Ishikawa (cell line): ENCODE data around the gene BCKDHA.

ENCODE experiments used
- CEBPB ChIP-seq: IDR thresholded peaks from 2 replicates; pipeline ENCODE4 v1.6.1; 2012
- CREB1 ChIP-seq: IDR thresholded peaks from 2 replicates; pipeline ENCODE4 v1.6.1; 2012; ENCODE audit warnings: low read depth
- EGR1 ChIP-seq: IDR thresholded peaks from 2 replicates; pipeline ENCODE4 v1.6.1; 2012
- EP300 ChIP-seq: IDR thresholded peaks from 2 replicates; pipeline ENCODE4 v1.6.1; 2012; ENCODE audit warnings: borderline replicate concordance
- FOXM1 ChIP-seq: IDR thresholded peaks from 2 replicates; pipeline ENCODE4 v1.6.1; 2012; ENCODE audit warnings: low read depth, borderline replicate concordance
- NFIC ChIP-seq: IDR thresholded peaks from 2 replicates; pipeline ENCODE4 v1.6.1; 2012
- RAD21 ChIP-seq: IDR thresholded peaks from 2 replicates; pipeline ENCODE4 v1.6.1; 2012; ENCODE audit warnings: low read depth
- TAF1 ChIP-seq: IDR thresholded peaks from 2 replicates; pipeline ENCODE4 v1.6.1; 2012; ENCODE audit warnings: low read depth, mild to moderate bottlenecking
- TCF12 ChIP-seq: IDR thresholded peaks from 2 replicates; pipeline ENCODE4 v1.6.1; 2012; ENCODE audit warnings: low read depth
- TEAD4 ChIP-seq: IDR thresholded peaks from 2 replicates; pipeline ENCODE4 v1.6.1; 2012
- YY1 ChIP-seq: IDR thresholded peaks from 2 replicates; pipeline ENCODE4 v1.6.1; 2012; ENCODE audit warnings: low read depth
- ZBTB7A ChIP-seq: IDR thresholded peaks from 2 replicates; pipeline ENCODE4 v1.6.1; 2012; ENCODE audit warnings: low read depth
- TF ChIP-seq, protein P1 (sequence below): IDR thresholded peaks from 2 replicates; pipeline ENCODE4 v1.6.1; 2012
- TF ChIP-seq, protein P2 (sequence below): IDR thresholded peaks from 2 replicates; pipeline ENCODE4 v1.6.1; 2012
- TF ChIP-seq, protein P3 (sequence below): IDR thresholded peaks from 2 replicates; pipeline ENCODE4 v1.6.1; 2012; ENCODE audit warnings: low read depth, mild to moderate bottlenecking

The BCKDHA gene

DNA sequence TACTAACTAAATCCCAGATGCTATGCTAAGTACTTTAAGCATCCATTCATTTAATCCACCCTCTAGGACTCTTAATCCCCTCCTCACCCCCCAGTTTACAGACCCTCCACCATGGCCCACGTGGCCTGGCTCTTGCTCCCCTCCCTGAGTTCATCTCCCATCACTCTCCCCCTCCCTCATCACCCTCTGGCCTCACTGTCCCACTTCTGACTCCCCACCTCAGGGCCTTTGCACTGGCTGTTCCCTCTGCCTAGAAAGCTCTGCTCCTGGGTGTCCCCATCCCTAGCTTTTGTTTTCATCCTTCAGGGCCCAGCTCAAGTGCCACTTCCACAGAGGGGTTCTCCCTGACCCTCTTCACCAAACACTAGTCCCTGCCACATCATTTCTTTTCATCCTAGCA is 37.9 kb upstream of the BCKDHA start:
- TF ChIP-seq ZBTB7A, result no peak
- TF ChIP-seq, protein P1, sequence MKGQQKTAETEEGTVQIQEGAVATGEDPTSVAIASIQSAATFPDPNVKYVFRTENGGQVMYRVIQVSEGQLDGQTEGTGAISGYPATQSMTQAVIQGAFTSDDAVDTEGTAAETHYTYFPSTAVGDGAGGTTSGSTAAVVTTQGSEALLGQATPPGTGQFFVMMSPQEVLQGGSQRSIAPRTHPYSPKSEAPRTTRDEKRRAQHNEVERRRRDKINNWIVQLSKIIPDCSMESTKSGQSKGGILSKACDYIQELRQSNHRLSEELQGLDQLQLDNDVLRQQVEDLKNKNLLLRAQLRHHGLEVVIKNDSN, result no peak
- TF ChIP-seq, protein P2, sequence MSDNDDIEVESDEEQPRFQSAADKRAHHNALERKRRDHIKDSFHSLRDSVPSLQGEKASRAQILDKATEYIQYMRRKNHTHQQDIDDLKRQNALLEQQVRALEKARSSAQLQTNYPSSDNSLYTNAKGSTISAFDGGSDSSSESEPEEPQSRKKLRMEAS, result no peak
- no peak for TF ChIP-seq CREB1
- TF ChIP-seq RAD21, result no peak
- no peak for TF ChIP-seq YY1
- no peak for TF ChIP-seq EGR1

DNA sequence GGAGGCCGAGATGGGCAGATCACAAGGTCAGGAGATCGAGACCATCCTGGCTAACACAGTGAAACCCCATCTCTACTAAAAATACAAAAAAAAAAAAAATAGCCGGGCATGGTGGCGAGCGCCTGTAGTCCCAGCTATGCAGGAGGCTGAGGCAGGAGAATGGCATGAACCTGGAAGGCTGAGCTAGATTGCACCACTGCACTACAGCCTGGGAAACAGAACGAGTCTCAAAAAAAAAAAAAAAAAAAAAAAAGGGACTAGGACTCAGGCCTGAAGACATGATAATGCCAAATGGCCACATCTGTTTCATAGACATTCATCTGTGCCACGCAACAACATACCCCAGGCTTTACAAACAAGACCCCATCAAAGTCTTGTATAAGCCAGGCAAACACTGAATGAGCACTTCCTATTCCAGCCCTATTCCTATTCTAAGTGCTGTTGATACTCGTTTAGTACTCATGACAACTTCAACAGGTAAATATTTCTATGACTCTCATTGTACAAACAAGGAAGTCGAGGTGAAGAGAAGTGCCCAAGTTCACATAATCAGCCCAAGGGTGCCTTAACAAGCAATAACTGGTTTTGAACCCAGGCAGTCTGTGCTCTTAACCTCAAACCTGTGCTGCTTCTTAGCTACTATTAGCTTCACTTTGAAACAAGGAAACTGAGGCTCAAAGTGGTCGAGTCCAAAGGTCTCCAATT is 35.3 kb upstream of the BCKDHA start:
- no peak for TF ChIP-seq CEBPB
- no peak for TF ChIP-seq EGR1
- TF ChIP-seq TAF1, result no peak

DNA sequence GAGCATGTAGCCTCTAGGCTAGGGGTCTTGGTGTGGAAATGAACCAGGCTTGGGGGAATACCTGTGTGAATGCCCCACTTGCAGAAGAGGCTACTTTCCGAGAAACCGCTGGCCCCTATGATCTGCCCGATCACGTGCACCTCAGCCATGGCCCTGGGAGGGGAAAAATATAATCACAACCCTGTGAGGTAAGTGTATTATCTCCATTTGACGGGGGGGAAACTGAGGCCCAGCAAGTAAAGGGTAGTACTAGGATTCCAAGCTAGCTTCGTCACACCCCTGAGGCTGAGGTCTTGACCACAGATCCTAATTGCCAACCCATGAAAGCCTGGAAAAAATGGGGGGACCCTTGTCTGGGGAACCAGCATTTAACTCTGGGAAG is 34.3 kb upstream of the BCKDHA start:
- no peak for TF ChIP-seq CREB1
- TF ChIP-seq, protein P2, result 0 out of 2 replicates have a peak, but pooled peaks have one; percentile 0

DNA sequence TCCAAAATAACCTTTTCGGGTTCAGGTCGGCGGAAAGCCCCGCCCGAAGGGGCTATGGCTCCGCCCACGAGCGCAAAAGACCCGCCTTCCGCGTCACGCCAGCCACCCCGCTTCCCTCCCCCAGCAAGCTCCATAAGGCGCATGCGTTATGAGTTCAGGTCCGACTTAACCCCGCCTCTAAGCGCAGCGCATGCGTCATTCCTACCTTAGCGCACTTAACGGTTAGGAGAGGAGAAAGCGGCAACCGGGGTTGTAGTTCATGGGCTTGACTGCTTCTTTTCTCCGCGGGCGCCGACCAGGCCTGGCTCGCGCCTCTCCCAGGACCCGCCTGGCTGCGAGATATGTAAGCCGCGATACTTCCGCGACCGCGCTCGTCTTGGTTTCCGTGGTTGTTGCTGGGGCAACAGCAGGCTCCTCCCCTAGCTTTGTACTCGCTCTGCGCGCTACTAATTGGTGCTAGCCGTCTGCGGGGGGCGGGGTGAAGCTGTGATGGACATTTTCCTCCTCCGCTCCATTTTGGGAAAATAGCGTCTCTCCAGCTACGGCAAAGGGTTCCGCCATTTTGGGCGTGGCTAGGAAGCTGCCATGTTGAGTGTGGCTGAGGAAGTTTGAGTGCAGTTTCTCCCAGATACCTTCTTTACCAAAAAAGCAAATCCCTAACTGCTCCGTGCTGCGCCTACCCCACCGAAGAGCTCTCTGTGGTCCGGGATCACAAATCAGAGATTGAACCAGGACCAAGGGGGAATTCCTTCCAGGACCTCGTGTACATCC is 33.7 kb upstream of the BCKDHA start, which contains the start of gene B9D2:
B9D2 (minus strand) TSS at position 397 of the 771 bp plus-strand sequence. CDS start 630 bp downstream, outside the sequence.
- TF ChIP-seq ZBTB7A (no peak), EP300 (no peak), TAF1 (0 out of 2 replicates have a peak, but pooled peaks have one; percentile 32), CREB1 (peak; percentile 61), YY1 (peak; percentile 99), CEBPB (no peak), TEAD4 (no peak), EGR1 (peak; percentile 89)
- TF ChIP-seq, protein P2, result peak; percentile 31; the same call in 1 of the 2 replicates

DNA sequence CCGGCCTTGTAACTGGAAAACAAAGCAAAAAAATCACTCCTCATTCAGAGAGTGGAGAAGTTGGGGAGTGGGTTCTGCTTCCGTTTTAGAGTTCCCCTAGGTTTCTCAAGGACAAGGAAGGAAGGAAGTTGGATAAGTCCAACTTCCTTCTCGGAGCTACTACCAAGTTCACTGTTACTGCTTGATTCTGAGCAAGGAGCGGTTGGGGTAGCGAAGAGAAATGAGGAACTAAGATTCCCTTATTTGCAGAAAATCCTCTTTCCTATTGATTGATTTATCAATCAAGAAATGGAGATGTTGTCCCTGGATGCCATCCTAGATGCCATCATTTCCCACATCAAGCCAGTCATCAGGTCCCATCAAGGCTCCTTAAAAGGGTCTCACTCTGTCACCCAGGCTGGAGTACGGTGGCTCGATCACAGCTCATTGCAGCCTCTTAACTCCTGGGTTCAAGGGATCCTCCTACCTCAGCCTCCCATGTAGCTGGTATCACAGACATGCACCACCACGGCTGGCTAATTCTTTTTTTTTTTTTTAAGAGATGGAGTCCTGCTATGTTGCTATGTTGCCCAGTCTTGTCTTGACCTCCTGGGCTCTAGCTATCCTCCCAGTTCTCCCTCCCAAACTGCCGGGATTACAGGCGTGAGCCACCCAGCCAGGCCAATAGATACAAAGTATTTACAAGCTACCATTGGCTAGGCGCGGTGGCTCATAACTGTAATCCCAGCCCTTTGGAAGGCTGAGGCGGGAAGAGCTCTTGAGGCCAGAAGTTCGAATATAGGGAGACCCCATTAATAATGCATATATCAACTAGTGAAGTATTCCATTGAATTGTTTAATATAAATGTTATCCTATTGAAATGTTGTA is 32.9 kb upstream of the BCKDHA start:
- TF ChIP-seq TAF1, result no peak
- no peak for TF ChIP-seq CREB1
- TF ChIP-seq TEAD4, result no peak
- TF ChIP-seq ZBTB7A, result no peak
- no peak for TF ChIP-seq NFIC
- no peak for TF ChIP-seq TCF12
- TF ChIP-seq CEBPB, result no peak
- TF ChIP-seq, protein P1, result no peak
- TF ChIP-seq, protein P2, result no peak
- no peak for TF ChIP-seq FOXM1

DNA sequence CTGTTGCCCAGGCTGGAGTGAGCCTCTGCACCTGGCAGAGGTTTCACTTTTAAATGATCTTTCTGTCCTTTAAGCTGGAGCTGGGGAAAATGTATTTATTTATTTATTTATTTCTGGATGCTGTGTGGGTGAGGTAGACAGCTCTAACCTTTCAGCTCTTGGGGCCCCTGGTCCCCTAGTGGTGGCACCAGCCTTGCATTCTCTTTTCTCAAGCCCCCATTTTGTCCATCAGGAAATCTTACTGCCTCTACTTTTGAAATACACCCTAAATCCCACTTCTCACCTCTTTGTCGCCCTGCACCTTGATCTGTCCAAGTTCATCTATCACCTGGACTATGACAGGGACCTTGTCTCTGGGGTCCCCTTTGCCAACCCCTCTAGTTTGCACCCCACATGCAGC is 31.5 kb upstream of the BCKDHA start:
- TF ChIP-seq, protein P3, sequence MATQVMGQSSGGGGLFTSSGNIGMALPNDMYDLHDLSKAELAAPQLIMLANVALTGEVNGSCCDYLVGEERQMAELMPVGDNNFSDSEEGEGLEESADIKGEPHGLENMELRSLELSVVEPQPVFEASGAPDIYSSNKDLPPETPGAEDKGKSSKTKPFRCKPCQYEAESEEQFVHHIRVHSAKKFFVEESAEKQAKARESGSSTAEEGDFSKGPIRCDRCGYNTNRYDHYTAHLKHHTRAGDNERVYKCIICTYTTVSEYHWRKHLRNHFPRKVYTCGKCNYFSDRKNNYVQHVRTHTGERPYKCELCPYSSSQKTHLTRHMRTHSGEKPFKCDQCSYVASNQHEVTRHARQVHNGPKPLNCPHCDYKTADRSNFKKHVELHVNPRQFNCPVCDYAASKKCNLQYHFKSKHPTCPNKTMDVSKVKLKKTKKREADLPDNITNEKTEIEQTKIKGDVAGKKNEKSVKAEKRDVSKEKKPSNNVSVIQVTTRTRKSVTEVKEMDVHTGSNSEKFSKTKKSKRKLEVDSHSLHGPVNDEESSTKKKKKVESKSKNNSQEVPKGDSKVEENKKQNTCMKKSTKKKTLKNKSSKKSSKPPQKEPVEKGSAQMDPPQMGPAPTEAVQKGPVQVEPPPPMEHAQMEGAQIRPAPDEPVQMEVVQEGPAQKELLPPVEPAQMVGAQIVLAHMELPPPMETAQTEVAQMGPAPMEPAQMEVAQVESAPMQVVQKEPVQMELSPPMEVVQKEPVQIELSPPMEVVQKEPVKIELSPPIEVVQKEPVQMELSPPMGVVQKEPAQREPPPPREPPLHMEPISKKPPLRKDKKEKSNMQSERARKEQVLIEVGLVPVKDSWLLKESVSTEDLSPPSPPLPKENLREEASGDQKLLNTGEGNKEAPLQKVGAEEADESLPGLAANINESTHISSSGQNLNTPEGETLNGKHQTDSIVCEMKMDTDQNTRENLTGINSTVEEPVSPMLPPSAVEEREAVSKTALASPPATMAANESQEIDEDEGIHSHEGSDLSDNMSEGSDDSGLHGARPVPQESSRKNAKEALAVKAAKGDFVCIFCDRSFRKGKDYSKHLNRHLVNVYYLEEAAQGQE, result no peak
- no peak for TF ChIP-seq TEAD4
- no peak for TF ChIP-seq NFIC
- TF ChIP-seq EP300, result no peak
- TF ChIP-seq, protein P1, result no peak
- no peak for TF ChIP-seq CREB1
- no peak for TF ChIP-seq FOXM1
- TF ChIP-seq EGR1, result no peak
- TF ChIP-seq YY1, result no peak
- no peak for TF ChIP-seq TAF1
- no peak for TF ChIP-seq RAD21

DNA sequence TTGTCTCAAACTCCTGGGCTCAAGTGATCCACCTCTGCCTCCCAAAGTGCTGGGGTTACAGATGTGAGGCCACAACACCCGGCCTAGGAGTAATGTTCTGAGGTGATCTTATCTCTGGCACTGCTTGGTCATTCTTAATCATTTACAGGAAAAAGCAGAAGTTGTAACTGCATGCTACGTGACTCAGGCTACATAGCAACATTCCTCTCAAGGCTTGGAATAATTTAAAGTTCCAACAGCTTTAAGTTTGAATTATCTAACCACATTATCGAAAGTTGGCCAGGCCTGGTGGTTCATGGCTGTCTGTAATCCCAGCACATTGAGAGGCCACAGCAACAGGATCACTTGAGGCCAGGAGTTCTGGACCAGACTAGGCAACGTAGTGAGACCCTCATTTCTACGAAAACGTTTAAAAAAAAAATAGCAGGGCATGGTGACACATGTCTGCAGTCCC is 29.7 kb upstream of the BCKDHA start:
- no peak for TF ChIP-seq CREB1
- no peak for TF ChIP-seq YY1
- TF ChIP-seq, protein P1, result no peak
- no peak for TF ChIP-seq RAD21
- no peak for TF ChIP-seq CEBPB
- no peak for TF ChIP-seq EP300
- TF ChIP-seq EGR1, result no peak
- no peak for TF ChIP-seq TEAD4
- TF ChIP-seq FOXM1, result no peak
- TF ChIP-seq TAF1, result no peak
- no peak for TF ChIP-seq TCF12
- no peak for TF ChIP-seq ZBTB7A
- TF ChIP-seq NFIC, result no peak
- TF ChIP-seq, protein P2, result no peak
